Sigmoid colon (tissue), 4 donors: Measurements from ENCODE around the gene UBC.

Source experiments
- POLR2AphosphoS5 ChIP-seq, 4 donors: sonication (generic); formaldehyde crosslinking; IDR thresholded peaks; one replicate each; pipeline ENCODE4 v1.6.1; 2017; ENCODE audit warnings: antibody characterized with exemption in 4 of 4
- TF ChIP-seq, protein P1 (sequence below), 4 experiments: fragments of 450-650 bp in 3 of 4; fragments of 200-600 bp in 1 of 4; IDR thresholded peaks; one replicate each; pipeline ENCODE4 v1.5.1; 2016 to 2019; ENCODE audit warnings: antibody characterized with exemption in 4 of 4, mild to moderate bottlenecking in 3 of 4, moderate library complexity in 2 of 4

DNA sequence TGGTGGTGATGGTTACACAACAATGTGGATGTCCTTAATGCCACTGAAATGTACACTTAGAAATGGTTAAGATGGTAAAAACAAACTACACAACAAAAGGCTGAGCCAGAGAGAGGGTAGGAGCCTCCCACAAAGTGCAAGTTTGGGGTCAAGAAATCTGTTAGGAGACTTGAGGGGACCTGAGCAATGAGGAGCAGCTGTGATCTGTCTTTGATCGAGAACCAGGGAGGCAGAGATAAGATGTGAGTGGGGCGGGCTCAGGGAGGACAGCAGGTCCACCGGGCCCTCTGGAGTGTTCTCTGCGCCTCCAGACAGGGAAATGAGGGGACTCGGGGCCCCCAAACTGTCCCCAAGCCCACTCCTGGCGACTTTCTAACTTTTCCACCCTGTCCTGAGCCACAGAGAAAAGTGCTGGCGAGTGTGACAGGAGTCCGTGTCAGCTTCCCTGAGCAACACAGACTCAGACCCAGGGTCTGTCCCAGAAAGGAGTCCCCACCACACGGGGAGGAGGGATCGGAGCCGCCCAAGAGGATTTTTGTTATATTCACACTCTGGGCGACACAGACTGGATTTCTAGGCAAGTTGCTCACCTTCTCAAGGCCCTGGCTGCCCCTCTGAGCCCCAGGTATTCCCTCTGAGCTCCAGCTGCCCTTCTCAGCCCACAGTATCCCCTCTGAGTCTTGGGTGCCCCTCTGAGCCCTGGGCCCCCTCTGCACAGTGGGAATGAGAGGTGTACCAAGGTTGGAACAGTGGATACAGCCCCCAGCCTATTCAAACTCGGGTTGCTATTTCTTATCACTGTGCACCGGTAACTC is 39.3 kb downstream of the UBC start:
- TF ChIP-seq, protein P1, sequence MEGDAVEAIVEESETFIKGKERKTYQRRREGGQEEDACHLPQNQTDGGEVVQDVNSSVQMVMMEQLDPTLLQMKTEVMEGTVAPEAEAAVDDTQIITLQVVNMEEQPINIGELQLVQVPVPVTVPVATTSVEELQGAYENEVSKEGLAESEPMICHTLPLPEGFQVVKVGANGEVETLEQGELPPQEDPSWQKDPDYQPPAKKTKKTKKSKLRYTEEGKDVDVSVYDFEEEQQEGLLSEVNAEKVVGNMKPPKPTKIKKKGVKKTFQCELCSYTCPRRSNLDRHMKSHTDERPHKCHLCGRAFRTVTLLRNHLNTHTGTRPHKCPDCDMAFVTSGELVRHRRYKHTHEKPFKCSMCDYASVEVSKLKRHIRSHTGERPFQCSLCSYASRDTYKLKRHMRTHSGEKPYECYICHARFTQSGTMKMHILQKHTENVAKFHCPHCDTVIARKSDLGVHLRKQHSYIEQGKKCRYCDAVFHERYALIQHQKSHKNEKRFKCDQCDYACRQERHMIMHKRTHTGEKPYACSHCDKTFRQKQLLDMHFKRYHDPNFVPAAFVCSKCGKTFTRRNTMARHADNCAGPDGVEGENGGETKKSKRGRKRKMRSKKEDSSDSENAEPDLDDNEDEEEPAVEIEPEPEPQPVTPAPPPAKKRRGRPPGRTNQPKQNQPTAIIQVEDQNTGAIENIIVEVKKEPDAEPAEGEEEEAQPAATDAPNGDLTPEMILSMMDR (IDR thresholded peaks at IDR 0.05): no peak
- TF ChIP-seq POLR2AphosphoS5 (IDR thresholded peaks at IDR 0.05): no peak
